ENCODE results near the gene AGAP4.
"Not testable (repeated sequence)": the region's sequence is repeated elsewhere in the genome, so short reads cannot be mapped to it uniquely, and the experiment has no call there.

AGAP4 gene

DNA sequence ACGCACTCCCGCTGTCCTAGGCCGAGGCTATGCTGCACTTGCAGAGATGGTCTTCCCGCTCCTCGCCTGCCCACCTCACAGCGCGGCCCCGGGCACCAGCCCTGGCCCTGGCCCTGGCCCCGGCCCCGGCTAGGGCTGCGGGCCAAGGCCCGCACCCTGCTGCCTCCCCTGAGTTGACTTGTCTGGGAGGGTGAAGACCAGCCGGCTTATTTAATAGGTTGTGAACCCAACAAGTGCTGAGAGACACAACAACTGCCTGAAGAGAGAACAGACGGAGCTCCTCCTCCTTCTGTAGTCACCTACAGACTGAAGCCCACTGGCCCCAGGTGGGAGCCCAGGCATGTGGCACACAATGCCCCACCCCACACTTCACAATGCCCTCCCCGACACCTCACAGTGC, at the start of gene AGAP4:
TSS of gene AGAP4 (minus strand) at position 101 of the 400 bp plus-strand sequence. CDS start 153 bp downstream, outside the sequence.
- not testable (repeated sequence) for DNase-seq

DNA sequence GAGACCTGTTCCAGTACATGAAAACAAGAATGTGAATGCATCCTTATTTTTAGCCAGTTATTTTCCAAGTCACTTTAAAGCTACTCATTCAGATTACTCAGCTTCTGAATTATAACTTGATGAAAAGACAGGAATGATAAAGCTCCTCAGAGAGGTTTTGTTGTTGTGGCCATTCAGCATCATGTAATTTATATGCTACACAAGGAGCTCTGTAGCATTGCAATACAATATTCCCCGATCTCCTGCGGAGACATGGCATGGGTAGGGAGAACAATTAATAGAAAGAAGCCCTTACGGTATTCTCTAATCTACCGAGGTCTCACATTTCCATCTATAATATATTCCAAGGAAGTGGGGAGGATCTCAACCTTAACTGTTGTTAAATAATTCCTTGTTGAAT, 43.4 kb upstream of the AGAP4 start:
- not testable (repeated sequence) for DNase-seq

DNA sequence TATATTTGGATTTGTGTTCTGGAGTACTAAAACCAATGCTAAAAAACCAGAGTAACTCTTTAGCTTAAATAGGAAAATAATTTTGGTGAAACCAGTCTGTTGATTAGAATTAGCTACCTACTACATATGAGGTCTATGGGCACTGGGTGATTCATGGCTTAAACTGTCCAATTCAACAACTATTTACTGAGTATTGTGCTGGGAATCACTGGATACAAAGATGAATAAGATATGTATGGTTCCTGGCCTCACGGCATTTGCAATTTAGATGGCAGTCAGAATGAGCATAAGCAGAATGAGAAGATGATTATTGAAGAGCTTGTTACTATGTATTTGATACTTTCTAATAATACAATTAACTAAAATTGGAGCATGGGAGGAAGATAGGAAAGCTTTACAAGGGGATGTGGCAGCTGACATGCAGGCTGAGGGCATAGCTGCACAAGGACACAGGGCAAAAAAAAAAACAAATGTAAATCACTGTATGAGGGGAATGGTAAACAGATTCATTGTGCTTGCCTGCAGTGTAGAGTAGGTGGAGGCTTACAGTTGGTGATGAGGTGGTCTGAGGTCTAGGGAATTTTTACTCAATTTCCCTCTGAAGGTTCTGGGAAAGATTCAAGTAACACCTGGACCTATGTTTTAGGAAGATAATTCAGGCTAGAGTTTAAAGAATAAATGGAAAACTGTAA, 42.4 kb upstream of the AGAP4 start:
- DNase-seq: not testable (repeated sequence)

DNA sequence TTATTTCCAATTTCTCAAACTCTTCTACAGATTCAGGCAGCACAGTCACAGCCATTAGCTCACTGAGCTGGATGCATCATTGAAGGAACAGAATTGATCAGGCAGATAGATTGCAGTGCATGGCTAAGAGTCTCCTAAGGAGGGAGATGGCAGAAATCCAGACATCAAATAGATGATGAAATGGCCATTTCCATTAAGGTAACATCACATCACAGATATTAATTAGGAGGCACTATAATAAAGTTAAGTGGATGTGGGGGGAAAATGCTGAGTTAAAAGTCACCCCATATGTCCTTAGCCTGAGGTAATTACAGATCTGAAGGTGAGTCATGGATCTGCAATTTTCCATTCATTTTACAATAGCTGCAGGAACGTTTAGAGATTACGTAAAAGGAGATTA, 35.6 kb upstream of the AGAP4 start:
- DNase-seq: not testable (repeated sequence)

DNA sequence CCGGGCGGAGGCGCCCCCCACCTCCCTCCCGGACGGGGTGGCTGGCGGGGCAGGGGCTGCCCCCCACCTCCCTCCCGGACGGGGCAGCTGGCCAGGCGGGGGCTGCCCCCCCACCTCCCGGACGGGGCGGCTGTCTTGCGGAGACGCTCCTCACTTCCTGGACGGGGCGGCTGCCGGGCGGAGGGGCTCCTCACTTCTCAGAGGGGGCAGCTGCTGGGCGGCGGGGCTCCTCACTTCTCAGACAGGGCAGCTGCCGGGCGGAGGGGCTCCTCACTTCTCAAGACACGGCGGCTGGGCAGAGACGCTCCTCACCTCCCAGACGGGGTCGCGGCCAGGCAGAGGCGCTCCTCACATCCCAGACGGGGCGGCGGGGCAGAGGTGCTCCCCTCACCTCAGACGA, 18.1 kb upstream of the AGAP4 start:
- not testable (repeated sequence) for DNase-seq

DNA sequence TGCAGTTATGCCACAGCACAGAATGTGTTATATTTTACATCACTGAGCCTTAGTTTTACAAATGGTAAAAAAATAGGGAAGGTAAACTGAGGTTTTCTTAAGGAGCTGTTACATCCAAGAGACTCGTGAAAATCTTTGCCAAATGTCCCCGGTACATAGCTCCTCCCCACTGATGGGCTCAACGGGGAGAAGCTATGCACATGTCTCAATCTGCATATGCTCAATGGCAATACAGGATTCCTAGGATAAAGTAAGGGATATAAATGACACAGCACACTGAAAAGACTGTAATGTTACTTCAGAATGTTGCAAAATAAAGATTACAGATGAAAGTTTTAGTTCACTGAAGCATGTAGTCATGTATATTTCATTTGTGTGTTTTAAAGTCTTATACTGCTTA, 17.0 kb upstream of the AGAP4 start:
- DNase-seq: not testable (repeated sequence)

DNA sequence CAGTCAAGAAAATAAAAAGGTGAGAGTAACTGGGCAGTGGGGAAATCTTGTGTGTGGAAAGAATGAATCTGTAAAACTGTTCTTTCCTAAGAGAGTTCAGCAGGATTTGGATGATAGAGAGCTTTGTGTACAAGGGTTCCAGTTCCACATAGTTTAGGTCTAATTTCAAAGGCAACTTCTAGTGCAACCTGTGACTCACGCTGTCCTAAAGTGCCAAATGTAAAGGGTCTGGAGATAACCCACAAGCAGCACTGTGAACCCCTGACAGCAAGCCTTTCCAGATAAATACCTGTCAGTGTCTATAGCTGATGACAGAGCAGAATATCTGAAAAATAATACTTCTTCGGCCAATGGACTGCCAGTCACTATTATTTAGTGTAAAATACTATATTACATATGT, 16.3 kb upstream of the AGAP4 start:
- DNase-seq: not testable (repeated sequence)

DNA sequence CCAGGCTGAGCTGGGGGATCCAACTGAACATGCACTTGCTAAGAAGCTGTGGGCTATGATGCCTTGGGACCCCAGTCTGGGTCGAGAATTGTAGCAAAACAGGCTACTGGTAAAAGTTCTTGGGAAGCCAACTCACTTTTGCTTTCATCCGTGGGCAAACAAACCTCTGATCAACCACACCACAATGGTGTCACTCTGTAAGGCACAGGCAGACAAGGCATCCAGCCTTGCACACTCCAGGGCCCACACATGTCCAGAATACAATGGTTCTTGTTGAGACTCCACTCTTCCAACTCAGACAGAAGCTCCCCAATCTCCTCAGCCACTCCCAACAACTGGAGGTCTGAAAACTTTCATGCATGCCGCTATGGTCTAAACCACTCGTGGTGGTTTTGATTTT, 10.6 kb upstream of the AGAP4 start:
- DNase-seq: not testable (repeated sequence)

DNA sequence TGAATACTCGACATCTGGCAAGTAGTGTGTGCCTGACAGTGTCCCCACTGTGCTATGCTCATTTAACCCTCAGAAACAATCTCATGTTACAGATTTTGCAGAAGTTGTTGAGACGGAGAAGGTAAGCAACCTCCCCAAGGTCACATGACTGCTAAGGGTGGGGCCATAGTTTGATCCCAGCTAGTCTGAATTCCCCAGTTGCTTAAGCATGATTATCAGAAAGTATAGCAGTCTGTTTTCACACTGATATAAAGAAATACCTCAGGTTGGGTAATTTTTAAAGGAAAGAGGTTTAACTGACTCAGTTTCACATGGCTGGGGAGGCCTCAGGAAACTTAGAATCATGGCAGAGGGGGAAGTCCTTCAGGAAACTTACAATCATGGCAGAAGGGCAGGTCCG, 1.2 kb upstream of the AGAP4 start:
- not testable (repeated sequence) for DNase-seq

DNA sequence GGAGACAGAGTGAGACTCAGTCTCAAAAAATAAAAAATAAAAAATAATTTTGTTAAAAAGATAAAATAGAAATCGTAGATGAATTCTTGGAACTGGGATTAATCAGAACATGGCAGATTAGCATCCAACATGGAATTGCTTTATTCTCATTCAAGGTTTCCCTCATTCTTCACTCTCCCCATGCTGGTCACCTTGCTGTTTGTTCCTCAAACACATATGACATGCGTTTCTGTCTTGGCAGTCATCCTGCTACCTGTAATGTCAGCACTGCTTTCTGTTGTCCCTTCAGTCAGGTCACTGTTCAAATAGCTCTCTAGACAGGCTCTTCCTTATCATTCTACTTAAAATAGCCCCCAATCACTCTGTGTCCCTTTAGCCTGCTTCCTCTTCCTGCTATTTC, 24.4 kb downstream of the AGAP4 start:
- not testable (repeated sequence) for DNase-seq

DNA sequence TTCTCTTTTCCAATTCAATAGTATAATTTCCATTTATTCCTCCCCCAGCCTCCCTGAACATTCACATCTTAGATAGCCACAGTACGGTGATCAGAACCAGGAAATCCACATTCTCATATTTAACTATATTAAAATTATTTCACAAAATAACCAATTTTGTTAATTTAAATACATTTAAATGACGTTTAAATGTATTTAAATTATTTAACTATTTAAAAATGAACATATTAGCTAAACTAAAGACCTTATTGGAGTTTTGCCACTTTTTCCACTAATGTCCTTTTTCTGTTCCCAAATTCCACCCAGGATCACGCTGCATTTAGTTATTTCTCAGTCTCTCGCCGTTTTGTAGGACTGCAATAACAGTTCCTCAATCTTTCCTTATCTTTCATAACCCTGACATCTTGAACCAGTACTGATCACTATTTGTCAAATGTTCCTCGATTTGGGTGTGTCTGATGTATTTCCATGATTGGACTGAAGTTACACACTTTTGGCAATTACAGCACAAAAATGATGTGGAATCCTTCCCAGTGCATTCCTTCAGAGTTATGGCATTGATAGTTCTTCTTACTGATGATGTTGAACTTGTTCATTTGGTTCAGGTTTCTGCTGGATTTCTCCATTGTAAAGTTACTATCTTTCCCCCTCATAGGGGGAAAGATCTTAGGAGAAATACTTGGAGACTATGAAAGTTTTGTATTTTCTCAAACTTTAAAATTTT, 27.0 kb downstream of the AGAP4 start:
- not testable (repeated sequence) for DNase-seq

DNA sequence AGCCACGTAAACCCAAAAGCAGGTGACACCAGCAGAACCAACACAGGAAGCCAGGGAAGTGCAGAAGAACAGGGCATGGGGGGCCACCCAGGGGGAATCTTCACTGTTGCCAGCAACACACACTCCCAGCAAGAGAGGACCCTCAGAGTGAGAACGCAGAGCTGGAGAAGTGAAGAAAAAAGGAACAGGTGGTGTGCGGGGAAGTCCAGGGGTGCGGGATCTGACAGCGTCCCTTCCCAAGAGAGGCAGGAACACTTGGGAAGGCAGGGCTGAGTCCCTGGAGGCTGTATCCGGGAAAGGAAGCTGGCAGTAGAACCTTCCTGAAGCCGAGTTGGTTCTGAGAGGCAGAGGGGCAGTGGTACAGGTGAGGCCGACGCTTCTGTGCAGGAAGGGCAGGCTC, 27.7 kb downstream of the AGAP4 start:
- DNase-seq: no peak

DNA sequence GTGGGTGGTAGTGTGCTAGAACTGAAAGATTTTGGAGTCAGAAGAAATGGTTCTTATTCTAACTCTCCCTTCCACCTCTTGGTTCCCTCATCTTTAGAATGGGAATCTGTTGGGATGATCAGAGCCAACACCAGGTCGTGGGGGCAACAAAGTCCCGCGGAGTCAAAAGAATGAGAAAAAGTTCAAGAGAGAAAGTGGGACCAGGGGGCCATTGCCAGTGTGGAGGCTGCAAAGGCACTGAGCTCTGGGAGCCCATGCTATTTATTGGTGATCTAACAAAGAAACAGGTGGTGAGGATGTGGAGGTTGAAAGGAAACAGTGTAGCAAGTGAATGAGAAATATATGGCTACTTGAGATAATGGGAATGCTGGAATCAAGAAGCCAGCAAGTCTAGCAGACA, 29.4 kb downstream of the AGAP4 start:
- no peak for DNase-seq

DNA sequence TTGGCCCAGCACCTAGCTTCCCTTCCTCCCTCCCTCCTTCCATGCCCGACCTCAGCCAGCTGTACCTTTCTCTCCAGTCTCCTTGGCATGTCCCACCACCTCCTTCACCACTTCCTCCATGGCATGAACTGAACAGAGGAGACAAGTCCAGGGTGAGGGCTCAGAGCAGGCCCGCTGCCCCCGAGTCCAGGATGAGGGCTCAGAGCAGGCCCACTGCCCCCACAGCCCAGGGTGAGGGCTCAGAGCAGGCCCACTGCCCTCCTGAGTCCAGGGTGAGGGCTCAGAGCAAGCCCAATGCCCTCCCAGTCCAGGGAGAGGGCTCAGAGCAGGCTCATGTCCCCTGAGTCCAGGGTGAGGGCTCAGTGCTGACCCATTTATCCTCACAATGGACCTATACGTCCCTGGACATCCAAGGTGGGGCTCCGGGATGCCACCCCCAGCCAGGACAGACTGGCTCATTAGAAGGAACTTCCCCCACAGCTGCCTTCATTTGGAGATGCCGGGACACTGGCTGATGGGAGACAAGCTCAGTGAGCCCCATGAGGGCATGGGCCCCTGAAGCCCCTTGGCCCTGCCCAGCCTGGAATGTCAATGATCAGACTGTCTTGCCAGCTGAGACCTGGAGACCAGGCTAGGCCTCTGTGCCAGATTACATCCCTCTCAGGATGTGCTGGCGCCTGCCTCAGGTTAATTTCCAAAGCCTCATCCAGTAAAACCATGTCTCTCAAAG, 30.0 kb downstream of the AGAP4 start:
- no peak for DNase-seq

DNA sequence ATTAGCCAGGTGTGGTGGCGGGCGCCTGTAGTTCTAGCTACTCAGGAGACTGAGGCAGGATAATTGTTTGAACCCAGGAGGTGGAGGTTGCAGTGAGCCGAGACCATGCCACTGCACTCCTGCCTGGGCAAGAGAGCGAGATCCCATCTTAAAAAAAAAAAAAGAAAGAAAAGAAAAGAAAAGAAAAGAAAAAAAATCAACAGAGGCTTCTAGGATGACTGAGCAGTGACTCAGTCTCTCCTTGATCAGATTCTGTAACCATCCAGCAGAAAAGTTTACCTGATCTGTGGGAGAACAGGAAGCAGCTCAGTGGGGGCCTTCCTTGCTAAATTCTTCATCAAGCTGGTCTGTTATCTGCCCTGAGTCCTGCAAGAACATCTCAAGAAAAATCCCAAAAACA, 33.2 kb downstream of the AGAP4 start:
- DNase-seq: not testable (repeated sequence)

DNA sequence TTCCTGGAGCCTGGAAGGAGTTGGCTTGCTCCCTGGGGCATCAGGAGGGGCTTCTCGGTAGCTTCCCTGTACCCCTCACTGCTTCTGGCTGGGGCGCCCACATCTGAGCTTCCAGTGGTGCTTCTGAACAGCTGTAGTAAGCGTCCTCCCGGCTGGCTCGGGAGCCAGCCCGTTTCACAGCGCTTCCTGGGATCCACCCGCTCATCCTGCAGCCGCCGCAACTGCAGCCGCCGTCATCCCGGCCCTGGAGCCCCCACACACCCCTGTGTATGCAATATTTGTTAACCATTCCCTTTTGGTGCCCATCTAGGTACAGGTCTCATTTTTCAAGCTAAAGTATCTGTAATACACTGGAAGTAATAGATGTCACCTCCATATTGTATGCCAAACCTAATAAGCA, 34.3 kb downstream of the AGAP4 start:
- not testable (repeated sequence) for DNase-seq

DNA sequence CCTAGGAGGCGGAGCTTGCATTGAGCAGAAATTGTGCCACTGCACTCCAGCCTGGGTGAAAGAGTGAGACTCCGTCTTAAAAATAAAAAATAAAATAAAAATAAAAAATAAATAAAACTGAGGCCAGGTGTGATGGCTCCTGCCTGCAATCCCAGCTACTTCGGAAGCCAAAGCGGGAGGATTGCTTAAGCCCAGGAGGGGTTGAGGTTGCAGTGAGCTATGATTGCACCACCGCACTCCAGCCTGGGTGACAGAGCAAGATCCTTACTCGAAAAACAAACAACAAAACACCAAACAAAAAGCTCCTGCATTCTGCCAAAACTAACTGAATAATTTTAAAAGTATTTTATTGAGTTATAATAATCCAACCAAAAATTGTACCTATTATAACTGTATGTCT, 36.2 kb downstream of the AGAP4 start:
- DNase-seq: no peak

DNA sequence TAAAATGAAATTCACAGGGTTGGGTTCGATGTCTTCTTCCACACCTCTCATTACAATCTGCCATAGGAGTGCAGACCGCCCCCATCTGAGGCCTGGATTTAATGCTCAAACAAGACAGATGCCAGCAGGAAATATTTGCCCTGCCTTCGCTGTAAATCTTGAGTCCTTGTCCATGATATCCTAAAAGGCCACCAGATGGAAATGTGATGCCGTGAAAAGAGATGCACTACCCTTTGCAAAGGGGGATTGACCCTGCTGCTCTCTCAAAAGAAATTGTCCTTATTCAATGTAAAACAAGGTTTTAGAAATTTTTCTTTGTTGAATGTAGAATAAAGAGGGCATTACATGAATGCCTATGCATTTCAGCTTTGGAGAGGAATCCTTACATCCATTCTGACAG, 37.5 kb downstream of the AGAP4 start:
- DNase-seq: peak; percentile 64

DNA sequence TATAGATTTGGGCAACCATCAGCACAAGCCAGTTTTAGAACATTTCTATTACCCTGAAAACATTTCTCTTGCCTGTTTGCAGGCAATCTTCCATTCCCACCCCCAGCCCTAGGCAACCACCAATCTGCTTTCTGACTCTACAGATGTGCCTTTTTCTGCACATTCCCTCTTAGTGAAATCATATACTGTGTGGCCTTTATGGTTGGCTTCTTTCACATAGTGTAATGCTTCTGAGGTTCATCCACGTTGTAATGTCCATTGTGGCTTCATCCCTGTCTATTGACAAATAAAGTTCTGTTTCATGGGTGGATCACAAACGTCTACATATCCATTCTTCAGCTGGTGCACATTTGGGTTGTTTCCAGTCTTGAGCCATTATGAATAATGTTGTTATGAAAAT, 42.3 kb downstream of the AGAP4 start:
- DNase-seq: not testable (repeated sequence)

DNA sequence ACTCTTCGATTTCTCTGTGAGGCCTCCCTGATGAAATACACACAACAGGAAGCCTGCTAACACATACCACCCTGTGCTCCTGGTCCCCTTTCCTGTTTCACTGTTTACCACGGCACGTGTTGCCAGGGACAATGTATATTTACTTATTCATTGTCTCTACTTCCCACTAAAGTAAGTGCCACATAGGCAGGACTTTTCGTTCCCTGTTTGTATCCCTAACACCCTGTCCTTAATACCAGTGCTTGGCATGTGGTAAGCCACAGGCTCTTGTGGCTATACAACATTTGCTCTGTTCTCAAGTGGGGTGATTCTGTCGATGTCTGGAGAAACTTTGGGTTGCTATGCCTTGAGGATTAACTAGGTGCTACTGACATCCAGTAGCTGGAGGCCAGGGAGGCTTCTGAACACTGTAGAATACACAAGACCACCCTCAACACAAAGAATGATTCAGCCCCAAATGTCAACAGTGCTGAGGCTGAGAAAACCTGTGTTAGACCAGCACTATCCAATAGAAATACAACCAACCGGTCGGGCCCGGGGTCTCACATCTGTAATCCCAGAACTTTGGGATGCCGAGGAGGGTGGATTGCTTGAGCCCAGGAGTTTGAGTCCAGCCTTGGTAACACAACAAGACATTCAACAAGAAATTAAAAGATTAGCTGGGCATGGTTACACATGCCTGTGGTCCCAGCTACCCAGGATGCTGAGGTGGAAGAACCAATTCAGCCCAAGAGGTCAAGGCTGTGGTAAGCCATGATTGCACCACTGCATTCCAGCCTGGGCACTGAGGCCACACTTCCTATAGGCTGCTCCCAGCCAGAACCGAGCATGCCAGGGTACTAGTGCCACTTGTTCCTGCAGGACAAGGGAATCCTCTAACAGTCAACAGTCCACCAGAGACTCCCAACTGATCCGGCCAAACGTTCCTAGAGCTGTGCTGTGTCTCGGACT, 44.0 kb downstream of the AGAP4 start:
- not testable (repeated sequence) for DNase-seq

DNA sequence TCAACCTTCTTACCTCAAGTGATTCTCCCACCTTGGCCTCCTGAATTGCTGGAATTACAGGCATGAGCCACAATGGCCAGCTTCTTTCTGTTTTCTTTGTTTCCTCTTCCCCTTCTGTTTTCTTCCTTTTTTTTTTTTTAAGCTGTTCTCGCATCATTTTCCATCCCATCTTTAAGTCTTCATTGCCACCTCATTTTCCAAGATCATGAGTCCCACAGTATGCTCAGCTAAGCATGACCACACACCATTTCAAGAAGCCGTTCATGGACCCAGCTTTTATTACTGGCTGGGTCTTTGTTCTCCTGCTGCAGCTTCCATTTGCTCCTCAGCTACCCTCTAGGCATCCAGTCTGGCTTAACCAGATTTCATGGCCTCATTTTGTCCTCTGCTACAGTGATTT, 52.5 kb downstream of the AGAP4 start:
- not testable (repeated sequence) for DNase-seq

DNA sequence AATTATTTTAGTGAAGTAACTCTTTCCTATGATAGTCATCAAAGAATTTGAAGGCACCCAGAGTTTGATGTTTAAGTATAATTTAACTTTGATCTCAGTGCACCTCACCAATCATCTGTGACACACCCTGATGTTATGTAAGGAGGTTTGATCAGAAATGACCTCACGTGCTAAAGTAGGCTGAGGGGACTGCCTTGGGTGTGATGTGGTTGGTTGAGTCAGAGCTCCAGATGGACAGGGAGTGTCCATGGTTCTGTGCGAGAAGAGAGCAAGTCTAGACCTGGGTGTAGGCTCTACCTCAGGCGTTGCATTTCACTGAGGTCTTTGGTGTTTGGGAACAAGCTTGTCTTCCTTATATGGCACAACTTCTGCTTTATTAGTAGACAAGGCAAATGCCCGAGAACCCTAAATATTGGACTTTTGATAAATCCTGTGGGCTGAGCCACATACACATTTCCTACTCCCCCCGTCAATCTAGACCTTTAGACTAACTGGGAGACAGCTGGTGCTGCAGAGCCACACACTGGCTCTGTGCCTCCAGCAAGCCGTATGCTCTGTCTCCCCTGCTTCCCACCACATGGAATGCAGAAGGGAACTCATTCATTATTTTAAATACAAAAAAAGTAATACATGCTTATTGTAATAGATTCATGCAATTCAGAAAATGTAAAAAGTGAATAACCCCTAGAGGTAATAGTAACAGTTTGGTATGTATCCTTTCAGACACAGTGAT, 56.4 kb downstream of the AGAP4 start:
- DNase-seq: peak; percentile 59
